ENCODE data around the gene SPATA1.
"Not testable (repeated sequence)": the region's sequence is repeated elsewhere in the genome, so short reads cannot be mapped to it uniquely, and the experiment has no call there.

The SPATA1 gene

DNA sequence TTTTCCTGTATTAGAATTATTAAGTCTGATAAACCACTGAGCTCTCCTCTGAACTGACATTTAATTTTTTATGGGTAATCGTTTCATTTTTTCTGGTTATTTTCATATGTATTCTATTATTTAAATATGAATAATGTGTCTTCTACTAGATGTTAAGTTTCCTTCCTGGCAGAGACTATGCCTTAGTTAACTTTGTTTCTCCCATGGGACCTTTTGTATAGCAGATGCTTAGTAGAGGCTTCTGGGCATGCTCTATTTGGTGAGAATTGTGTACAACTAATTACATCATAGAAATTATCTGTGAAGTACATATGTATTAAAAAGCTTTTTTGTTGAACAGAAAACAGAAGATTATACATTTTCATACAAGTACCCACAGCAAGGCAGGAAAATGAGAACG is 44.6 kb downstream of the SPATA1 start:
- TF ChIP-seq ZNF274 (IDR thresholded peaks at IDR 0.05; ENCODE audit: low read depth, low read length) = no peak
- no peak overlapping the region for H3K4me3 ChIP-seq (ENCODE audit: low read length)

DNA sequence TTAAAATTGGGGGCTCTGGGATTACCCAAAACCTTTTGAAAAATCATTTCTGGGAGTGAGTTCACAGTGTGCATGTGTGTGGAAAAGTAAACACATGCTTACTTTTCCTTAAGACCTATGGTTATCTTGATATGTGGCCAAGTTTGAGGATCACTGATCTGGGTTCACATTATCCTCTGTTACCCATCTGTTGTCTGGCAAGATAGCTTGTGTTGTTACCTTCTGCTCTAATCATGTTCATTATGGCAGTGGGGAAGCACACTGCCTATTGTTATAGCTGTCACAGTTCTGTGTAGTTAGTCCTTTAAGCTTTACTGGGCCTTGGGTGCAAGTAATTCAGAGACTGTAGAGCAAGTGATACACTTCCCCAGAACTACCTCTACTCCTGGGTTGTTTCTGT is 63.0 kb downstream of the SPATA1 start:
- no peak overlapping the region for H3K4me3 ChIP-seq (ENCODE audit: low read length)
- no peak for TF ChIP-seq ZNF274 (IDR thresholded peaks at IDR 0.05; ENCODE audit: low read depth, low read length)

DNA sequence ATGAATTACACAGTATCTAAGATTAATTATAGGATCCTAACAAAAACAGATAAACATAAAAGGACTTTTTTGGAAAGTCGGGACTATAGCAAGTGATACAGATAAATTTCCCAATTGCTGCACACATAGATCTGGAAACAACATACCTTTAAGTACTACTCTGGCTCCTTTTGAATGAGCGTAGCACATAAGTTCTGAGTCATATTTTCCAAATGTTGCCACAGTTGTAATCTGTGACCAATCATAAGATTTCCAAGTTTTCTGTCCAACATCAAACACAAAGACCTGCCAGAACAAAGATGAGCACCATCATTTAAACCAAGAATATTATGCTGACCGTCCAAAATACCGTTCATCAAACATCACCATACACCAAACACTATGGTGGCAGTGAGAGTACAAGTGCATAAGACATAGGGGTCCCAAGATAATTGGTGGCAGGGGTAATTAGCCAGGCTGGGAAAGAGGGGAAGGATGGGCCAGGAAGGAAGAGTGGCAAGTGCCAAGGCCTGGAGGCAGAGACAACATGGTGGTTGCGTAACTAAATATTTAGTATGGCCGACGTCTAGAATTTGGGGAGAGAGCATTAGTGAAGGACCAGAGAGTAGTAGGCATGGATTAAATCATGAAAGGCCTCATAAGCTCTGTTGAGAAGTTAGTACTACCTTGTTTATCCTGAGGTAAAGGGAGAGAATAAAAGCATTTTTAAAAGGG is 64.4 kb downstream of the SPATA1 start:
- no peak for TF ChIP-seq ZNF274 (IDR thresholded peaks at IDR 0.05; ENCODE audit: low read depth, low read length)
- no peak overlapping the region for H3K4me3 ChIP-seq (ENCODE audit: low read length)

DNA sequence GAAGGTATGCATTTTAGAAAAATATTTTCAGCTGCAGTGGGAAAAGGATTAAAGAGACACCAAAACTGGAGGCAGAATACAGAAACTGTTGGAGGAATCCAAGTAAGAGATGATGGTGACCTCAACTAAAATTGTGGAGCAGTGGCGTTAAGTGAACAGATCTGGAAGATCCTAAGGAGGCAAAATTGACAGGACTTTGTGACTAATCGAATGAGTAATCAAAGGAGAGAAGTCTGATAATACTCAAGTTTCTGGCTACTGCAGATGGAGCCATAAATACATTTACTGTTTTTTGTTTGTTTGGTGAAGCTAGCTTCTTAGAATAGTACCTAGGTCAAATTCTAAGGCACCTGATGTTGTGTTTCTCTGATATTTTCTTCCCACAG is 65.0 kb downstream of the SPATA1 start:
- H3K4me3 ChIP-seq (ENCODE audit: low read length) = no peak overlapping the region
- TF ChIP-seq ZNF274 (IDR thresholded peaks at IDR 0.05; ENCODE audit: low read depth, low read length) = no peak

DNA sequence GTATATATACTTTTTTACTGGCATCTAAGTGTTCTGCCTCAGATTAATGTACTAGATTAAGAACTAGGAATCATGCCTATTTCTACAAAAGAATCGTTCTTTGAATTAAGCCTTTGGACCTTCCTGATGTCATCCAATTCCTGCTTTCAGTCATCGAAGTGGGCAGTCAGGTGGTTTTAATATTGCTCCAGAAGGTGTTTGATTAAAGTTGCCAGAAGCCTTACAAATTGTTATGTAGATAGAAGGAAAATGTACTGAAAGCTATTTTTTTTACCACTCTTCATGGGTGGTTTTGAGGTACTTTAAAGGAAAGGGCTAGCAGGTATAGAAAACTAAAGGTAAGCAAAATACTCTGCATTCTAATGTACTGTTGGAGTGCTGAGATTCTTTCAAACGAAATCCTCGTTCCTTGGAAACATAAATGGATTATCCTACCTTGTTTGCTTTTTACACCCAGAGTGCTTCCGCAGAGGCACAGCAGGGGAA is 67.3 kb downstream of the SPATA1 start:
- peak overlapping the region; percentile 72 for H3K4me3 ChIP-seq (ENCODE audit: low read length)
- no peak for TF ChIP-seq ZNF274 (IDR thresholded peaks at IDR 0.05; ENCODE audit: low read depth, low read length)

DNA sequence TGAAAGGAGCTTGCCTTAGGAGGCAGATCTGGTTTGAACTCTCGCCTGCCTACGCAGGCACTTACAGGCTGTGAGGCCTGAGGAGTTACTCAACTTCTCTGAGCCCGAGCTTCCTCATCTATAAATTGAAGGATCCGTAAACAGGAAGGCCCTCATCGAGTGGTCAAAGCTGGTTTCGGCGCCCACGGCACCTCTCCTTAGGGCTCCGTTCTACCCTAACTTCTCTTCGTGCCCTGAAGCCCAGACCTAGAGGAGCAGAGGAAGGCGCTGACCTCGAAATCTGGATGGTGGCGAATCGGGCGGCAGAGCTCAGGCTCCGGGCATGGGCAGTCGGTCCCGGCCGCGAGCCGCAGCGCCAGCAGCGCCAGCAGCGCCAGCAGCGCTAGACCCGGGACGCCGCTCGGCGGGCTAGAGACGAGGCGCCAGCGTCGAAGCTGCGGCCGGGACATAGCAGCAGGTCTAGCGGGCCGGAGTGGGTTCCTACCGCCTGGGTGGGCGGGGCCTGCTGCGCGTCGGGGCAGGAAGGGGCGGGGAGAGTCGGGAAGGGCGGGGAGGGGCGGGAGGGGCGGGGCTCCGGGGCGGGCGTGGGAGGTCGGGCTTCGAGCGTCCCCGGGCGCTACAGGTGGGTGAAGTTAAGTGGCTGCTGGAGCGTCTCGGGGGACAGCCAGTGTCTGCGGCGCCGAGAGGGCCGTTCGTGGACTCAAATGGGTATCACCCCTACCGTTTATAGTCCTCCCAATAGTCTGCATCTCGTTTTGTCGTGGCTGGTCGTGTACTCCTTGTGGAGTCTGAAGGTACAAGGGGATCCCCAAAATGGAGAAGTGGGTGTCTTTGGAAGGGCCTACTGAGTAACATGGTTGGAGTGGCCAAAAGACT is 68.0 kb downstream of the SPATA1 start, which contains the start of gene CTBS:
Gene CTBS (minus strand): TSS at position 474 of the 876 bp plus-strand sequence. CDS start 25 bp downstream, at position 449.
- TF ChIP-seq ZNF274 (IDR thresholded peaks at IDR 0.05; ENCODE audit: low read depth, low read length) = no peak

DNA sequence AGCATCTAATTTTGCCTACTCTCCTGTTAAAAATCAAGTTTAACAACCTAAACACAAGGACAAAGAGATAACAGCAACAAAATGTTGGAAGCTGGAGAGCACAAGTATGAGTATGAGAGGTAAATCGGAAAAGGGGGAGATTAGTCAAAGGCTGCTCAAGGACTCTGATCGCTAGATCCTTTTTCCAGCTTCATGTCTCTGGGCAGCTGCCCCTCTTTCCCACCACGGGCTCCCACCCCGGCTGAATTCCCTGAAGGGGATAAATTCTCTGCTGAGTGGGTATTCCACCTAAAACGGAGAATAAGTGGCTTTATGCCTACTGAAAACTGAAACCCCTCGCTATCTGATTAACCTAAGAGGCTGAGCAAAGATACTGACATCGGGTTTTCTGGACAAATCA is 68.8 kb downstream of the SPATA1 start:
- TF ChIP-seq ZNF274 (IDR thresholded peaks at IDR 0.05; ENCODE audit: low read depth, low read length) = no peak
- H3K4me3 ChIP-seq (ENCODE audit: low read length) = peak overlapping the region; percentile 78

More for the DNA sequence above, 68.0 kb downstream of the SPATA1 start, which contains the start of gene CTBS:
- H3K4me3 ChIP-seq (ENCODE audit: low read length) = peak within 1 kb of the TSS; percentile 78

DNA sequence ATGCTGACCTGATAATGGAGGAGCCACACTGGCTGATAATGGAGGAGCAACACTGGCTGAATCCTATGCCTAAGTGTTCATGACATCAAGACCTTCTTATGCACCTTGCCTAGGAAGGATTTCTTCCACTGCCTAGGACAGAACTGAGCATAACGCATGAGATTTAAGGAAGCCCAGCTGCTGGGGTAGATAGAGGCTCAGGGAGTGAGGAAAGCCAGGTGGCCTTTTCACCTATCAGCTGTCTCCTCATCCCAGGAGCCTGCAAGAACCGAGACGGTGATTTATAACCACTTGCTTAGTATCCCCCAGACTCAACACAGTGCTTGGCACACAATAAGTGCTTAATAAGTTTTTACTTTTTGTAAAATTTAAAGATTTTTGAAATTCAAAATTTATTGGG is 75.5 kb downstream of the SPATA1 start:
- TF ChIP-seq ZNF274 (IDR thresholded peaks at IDR 0.05; ENCODE audit: low read depth, low read length) = no peak
- no peak overlapping the region for H3K4me3 ChIP-seq (ENCODE audit: low read length)

DNA sequence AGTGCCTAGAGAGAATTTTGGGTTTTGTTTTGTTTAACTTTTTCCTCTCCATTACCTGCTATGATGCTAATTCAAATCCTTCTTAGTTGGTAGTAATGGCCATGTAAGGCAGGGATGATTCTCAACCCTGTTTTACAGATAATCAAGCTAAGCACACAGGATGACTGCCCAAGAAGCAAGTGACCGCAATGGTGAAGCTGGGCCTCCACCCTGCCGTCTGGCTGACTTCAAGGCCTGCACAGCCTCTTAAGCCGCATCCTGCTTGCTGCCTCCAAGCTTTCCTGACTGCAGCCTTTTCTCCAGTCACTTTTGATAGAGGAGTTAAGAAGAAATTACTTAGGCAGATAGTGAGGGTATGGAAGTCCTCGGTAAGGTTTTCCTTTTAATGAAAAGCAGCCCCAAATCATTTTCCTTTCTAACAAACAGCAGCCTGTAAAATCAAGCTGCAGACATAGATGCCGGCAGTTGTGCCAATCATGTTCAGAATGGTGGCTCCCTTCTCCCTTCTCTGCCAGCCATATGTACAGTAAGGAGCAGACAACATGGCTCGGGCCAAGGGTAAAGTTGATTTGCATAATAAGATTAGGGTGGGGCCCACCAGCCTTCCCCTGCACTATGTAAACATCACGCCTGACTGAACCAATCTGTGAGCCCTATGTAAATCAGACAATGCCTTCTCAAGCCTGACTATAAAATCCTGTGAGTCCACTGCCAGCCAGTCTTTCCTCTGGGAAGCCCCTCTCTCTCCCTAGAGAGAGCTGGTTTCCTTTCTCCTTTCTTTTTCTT is 76.8 kb downstream of the SPATA1 start:
- TF ChIP-seq ZNF274 (IDR thresholded peaks at IDR 0.05; ENCODE audit: low read depth, low read length) = no peak
- H3K4me3 ChIP-seq (ENCODE audit: low read length) = no peak overlapping the region

DNA sequence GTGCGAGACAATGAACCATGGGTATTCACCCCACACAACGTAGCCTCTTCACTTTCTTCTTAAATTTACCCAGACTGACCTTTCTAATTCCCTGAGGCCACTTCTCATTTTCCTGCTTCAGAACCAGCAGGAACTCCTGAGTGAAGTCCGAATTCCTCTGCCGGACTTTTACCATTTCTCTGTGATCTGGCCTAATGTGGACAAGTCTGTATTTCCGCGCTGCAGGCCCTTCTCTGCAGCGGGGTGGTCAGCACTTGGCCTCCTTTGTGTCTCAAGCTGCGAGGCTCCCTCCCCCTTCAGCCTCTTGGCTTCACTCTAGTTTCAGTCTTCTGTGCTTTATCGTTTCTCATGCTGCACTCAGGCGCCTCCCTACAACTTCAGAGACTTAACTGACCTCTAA is 77.5 kb downstream of the SPATA1 start:
- H3K4me3 ChIP-seq (ENCODE audit: low read length) = no peak overlapping the region
- TF ChIP-seq ZNF274 (IDR thresholded peaks at IDR 0.05; ENCODE audit: low read depth, low read length) = no peak

DNA sequence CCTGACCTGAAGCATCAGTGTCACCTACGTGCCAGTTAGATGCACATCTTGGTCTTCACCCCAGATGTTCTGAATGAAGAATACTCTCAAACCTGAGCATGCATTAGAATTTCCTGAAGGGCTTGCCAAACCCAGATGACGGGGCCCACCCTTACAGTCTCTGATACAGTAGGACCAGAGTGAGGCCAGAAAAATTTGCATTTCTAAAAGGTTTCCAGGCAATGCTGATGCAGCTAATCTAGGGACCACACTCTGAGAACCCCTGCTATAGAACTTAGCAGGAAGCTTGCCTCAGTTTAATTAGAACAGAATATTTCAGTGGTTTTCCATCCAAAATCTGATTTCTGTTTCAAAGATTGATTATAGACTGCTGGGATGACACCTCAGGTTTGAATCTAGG is 77.9 kb downstream of the SPATA1 start:
- TF ChIP-seq ZNF274 (IDR thresholded peaks at IDR 0.05; ENCODE audit: low read depth, low read length) = no peak
- H3K4me3 ChIP-seq (ENCODE audit: low read length) = no peak overlapping the region

DNA sequence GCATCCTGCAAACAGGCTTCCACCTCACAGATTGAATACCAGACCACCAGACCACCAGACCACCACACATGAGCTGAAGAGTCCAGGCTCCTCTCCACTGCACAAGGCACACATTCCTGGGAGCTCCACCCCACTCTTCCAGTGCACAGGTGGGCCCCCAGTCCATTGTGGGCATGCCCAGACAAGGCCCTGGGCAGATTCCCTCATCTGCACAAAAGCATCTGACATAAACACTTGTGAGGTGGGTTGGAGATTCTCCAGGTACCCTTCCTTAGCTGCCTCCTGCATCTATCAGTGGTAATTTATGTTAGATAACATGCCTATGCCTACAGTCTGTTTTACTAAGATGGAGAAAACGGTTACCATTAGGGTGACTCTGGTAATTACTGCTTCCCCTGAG is 79.6 kb downstream of the SPATA1 start:
- TF ChIP-seq ZNF274 (IDR thresholded peaks at IDR 0.05; ENCODE audit: low read depth, low read length) = no peak
- no peak overlapping the region for H3K4me3 ChIP-seq (ENCODE audit: low read length)

DNA sequence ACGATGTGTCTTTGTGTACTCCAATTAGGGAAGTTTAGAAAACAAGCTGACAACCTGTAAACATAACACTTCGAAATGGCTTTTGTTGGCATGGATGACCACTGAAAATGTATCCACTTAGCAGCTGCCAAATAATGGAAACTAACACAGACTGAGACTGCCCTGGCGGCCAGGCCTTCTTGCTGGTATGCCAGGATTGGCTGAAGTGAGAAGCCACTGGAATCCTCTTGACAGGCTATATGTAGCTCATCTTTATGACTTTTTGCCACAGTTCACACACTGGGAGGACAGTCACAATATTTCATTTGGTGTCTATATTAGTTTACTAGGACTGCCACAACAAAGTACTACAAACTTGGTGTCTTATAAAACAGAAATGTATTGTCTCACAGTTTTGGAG is 80.9 kb downstream of the SPATA1 start:
- no peak overlapping the region for H3K4me3 ChIP-seq (ENCODE audit: low read length)
- no peak for TF ChIP-seq ZNF274 (IDR thresholded peaks at IDR 0.05; ENCODE audit: low read depth, low read length)

DNA sequence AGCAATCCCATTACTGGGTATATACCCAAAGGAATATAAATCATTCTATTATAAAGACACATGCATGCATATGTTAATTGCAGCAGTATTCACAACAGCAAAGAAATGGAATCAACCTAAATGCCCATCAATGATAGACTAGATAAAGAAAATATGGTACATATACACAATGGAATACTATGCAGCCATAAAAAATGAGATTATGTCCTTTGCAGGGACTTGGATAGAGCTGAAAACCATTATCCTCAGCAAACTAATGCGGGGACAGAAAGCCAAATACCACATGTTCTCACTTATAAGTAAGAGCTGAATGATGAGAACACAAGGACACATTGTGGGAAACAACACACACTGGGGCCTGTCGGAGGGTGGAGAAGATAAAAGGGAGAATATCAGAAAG is 88.8 kb downstream of the SPATA1 start:
- H3K4me3 ChIP-seq (ENCODE audit: low read length) = not testable (repeated sequence)
